GM23338 (cell line): ENCODE data around the gene STRN3. TPM values are rescaled to one million over a fixed set of nuclear protein-coding genes. Genes with fewer than 3 reads are reported as not detected.

ENCODE experiments used
- ATAC-seq: fragments of 200-7000 bp; cut with Tn5 transposase; 3 replicates; pipeline ENCODE4 v1.9.1; 2020
- DNase-seq: peaks from one replicate; pipeline ENCODE4 v3.0.0-alpha.2; 2015; ENCODE audit warnings: low spot score
- H2AFZ ChIP-seq: fragments of 200-600 bp; sonication (generic); 2 replicates; pipeline ENCODE4 v1.8.0; 2016; ENCODE audit warnings: antibody characterized with exemption, mild to moderate bottlenecking, moderate library complexity
- H3F3A ChIP-seq: fragments of 200-600 bp; sonication (generic); replicated peaks from 2 replicates; pipeline ENCODE4 v1.8.0; 2017; ENCODE audit warnings: antibody characterized with exemption, mixed run types, low read depth
- H3K27ac ChIP-seq: fragments of 200-600 bp; sonication (generic); 2 replicates; pipeline ENCODE4 v1.6.1; 2016; ENCODE audit warnings: low read depth
- H3K27me3 ChIP-seq: fragments of 200-600 bp; sonication (generic); 2 replicates; pipeline ENCODE4 v1.8.0; 2016; ENCODE audit warnings: mild to moderate bottlenecking, mixed run types, moderate library complexity; ENCODE audit not compliant: insufficient read depth
- H3K36me3 ChIP-seq: fragments of 200-600 bp; sonication (generic); 2 replicates; pipeline ENCODE4 v1.8.0; 2016; ENCODE audit warnings: mild to moderate bottlenecking; ENCODE audit not compliant: insufficient read depth
- H3K4me1 ChIP-seq: fragments of 200-600 bp; sonication (generic); 2 replicates; pipeline ENCODE4 v1.8.0; 2016; ENCODE audit warnings: mild to moderate bottlenecking, moderate library complexity; ENCODE audit not compliant: insufficient read depth
- H3K4me2 ChIP-seq: fragments of 200-600 bp; sonication (generic); 2 replicates; pipeline ENCODE4 v1.7.1; 2017; ENCODE audit warnings: mixed run types
- H3K4me3 ChIP-seq: fragments of 200-600 bp; sonication (generic); 2 replicates; pipeline ENCODE4 v1.6.1; 2016; ENCODE audit warnings: mixed run types
- H3K79me2 ChIP-seq: fragments of 200-600 bp; sonication (generic); replicated peaks from 2 replicates; pipeline ENCODE4 v1.8.0; 2017; ENCODE audit warnings: mild to moderate bottlenecking; ENCODE audit not compliant: insufficient read depth
- H3K9me2 ChIP-seq: fragments of 200-600 bp; sonication (generic); 2 replicates; pipeline ENCODE4 v1.8.0; 2017; ENCODE audit not compliant: insufficient read depth
- H4K20me1 ChIP-seq: fragments of 200-600 bp; sonication (generic); replicated peaks from 2 replicates; pipeline ENCODE4 v1.8.0; 2017; ENCODE audit warnings: mild to moderate bottlenecking; ENCODE audit not compliant: insufficient read depth
- H3K27ac Mint-ChIP-seq: 2 replicates; pipeline ENCODE4 v1.8.0; 2020; ENCODE audit warnings: inconsistent platforms, mild to moderate bottlenecking, moderate library complexity, mixed read lengths
- H3K27me3 Mint-ChIP-seq: 3 replicates; pipeline ENCODE4 v1.8.0; 2022; ENCODE audit warnings: low read depth, mild to moderate bottlenecking, moderate library complexity, mixed read lengths, inconsistent platforms; ENCODE audit not compliant: insufficient read depth, poor library complexity
- H3K36me3 Mint-ChIP-seq: 3 replicates; pipeline ENCODE4 v1.8.0; 2021; ENCODE audit warnings: low read depth, mild to moderate bottlenecking, inconsistent platforms, moderate library complexity, mixed read lengths
- H3K4me1 Mint-ChIP-seq: 3 replicates; pipeline ENCODE4 v1.8.0; 2020; ENCODE audit warnings: mild to moderate bottlenecking, inconsistent platforms, mixed read lengths
- H3K4me3 Mint-ChIP-seq: 3 replicates; pipeline ENCODE4 v1.8.0; 2021; ENCODE audit warnings: moderate library complexity, mild to moderate bottlenecking, inconsistent platforms, mixed read lengths
- H3K9me3 Mint-ChIP-seq: 3 replicates; pipeline ENCODE4 v1.8.0; 2020; ENCODE audit warnings: moderate library complexity, mild to moderate bottlenecking, inconsistent platforms, mixed read lengths
- ETS1 ChIP-seq: IDR thresholded peaks from 2 replicates; pipeline ENCODE4 v1.6.1; 2016; ENCODE audit warnings: antibody characterized with exemption
- EZH2 ChIP-seq: fragments of 200-600 bp; sonication (generic); IDR thresholded peaks from one replicate; pipeline ENCODE4 v1.8.0; 2017; ENCODE audit warnings: antibody characterized with exemption, mild to moderate bottlenecking, low read depth; ENCODE audit not compliant: unreplicated experiment
- EZH2phosphoT487 ChIP-seq: fragments of 200-600 bp; sonication (generic); IDR thresholded peaks from one replicate; pipeline ENCODE4 v1.8.1; 2018; ENCODE audit warnings: antibody characterized with exemption; ENCODE audit not compliant: unreplicated experiment
- JUNB ChIP-seq: IDR thresholded peaks from one replicate; pipeline ENCODE4 v1.6.1; 2016; ENCODE audit warnings: antibody characterized with exemption; ENCODE audit not compliant: unreplicated experiment
- NANOG ChIP-seq: IDR thresholded peaks from 2 replicates; pipeline ENCODE4 v1.6.1; 2016; ENCODE audit warnings: antibody characterized with exemption, borderline replicate concordance
- POLR2AphosphoS5 ChIP-seq: IDR thresholded peaks from 2 replicates; pipeline ENCODE4 v1.6.1; 2016; ENCODE audit warnings: antibody characterized with exemption, low read depth
- REST ChIP-seq: IDR thresholded peaks from one replicate; pipeline ENCODE4 v1.6.1; 2018; ENCODE audit warnings: antibody characterized with exemption; ENCODE audit not compliant: unreplicated experiment
- ZNF114 ChIP-seq: fragments of 250-450 bp; sonication (Bioruptor Pico); IDR thresholded peaks from 2 replicates; pipeline ENCODE4 v1.5.0; 2020; ENCODE audit warnings: mild to moderate bottlenecking, moderate library complexity
- ZNF331 ChIP-seq: fragments of 250-450 bp; sonication (Bioruptor Pico); IDR thresholded peaks from 2 replicates; pipeline ENCODE4 v1.5.0; 2020; ENCODE audit warnings: low read depth, mild to moderate bottlenecking, moderate library complexity
- polyA plus RNA-seq: library from polyadenylated mRNA; unstranded; fragments of >200 nt; fragmentation: Nextera tagmentation; extraction: Ambion mirVana; gene quantifications from 2 replicates; pipeline ENCODE4 v1.2.1, GENCODE V29; 2016
- total RNA-seq: library from RNA; depleted of rRNA; stranded (reverse); fragments of >200 nt; shearing (Covaris generic); gene quantifications from 2 replicates; pipeline ENCODE4 v1.2.3, GENCODE V29; 2014
- TF ChIP-seq, protein P1 (sequence below), 2 experiments: fragments of 200-600 bp in 1 of 2; sonication (generic) in 1 of 2; conservative IDR thresholded peaks; 2 replicates each; pipeline versions ENCODE4 v1.5.1 to v1.6.1; 2016 to 2017; ENCODE audit warnings: antibody characterized with exemption in 2 of 2, low read depth in 2 of 2, mild to moderate bottlenecking in 2 of 2, moderate library complexity in 1 of 2
- TF ChIP-seq, protein P2 (sequence below): fragments of 250-450 bp; sonication (Bioruptor Pico); IDR thresholded peaks from 2 replicates; pipeline ENCODE4 v1.5.0; 2020; ENCODE audit warnings: mild to moderate bottlenecking, moderate library complexity

Gene STRN3
- total and polyA plus RNA-seq, 2 experiments from 2014 or later, result 35.0 to 40.6 TPM

- peaks cover 4% of the 10 kb centered on the region; the same call in 1 of the 3 replicates for H3K36me3 Mint-ChIP-seq
These were observed 141.3 kb downstream of the STRN3 start for GRCh38 chr14:30884901-30885300.

More at GRCh38 chr14:30884901-30885300, 141.3 kb downstream of the STRN3 start:
- Histone ChIP-seq H3K9me2 (no peaks in the 10 kb centered on the region), H3K27ac (no peak overlapping the region), H3K79me2 (no peaks in the 10 kb centered on the region), H3K36me3 (no peaks in the 10 kb centered on the region; the same call in 1 of the 2 replicates), H3K4me1 (no peaks in the 10 kb centered on the region), H2AFZ (no peak overlapping the region), H3K4me3 (no peak overlapping the region), H3K27me3 (no peaks in the 10 kb centered on the region), H4K20me1 (no peaks in the 10 kb centered on the region), H3F3A (no peaks in the 10 kb centered on the region), H3K4me2 (no peak overlapping the region)
- no peaks in the 10 kb centered on the region for H3K4me1 Mint-ChIP-seq
- H3K4me3 Mint-ChIP-seq, result no peak overlapping the region
- peaks cover 4% of the 10 kb centered on the region for H3K27me3 Mint-ChIP-seq
- no peak overlapping the region for H3K27ac Mint-ChIP-seq
- ATAC-seq, result no peak
- no peaks in the 10 kb centered on the region for H3K9me3 Mint-ChIP-seq
- DNase-seq, result no peak
- no peak for TF ChIP-seq ETS1
- TF ChIP-seq, protein P1, sequence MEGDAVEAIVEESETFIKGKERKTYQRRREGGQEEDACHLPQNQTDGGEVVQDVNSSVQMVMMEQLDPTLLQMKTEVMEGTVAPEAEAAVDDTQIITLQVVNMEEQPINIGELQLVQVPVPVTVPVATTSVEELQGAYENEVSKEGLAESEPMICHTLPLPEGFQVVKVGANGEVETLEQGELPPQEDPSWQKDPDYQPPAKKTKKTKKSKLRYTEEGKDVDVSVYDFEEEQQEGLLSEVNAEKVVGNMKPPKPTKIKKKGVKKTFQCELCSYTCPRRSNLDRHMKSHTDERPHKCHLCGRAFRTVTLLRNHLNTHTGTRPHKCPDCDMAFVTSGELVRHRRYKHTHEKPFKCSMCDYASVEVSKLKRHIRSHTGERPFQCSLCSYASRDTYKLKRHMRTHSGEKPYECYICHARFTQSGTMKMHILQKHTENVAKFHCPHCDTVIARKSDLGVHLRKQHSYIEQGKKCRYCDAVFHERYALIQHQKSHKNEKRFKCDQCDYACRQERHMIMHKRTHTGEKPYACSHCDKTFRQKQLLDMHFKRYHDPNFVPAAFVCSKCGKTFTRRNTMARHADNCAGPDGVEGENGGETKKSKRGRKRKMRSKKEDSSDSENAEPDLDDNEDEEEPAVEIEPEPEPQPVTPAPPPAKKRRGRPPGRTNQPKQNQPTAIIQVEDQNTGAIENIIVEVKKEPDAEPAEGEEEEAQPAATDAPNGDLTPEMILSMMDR (conservative IDR thresholded peaks at IDR 0.05; ENCODE audit: low read depth in 2 of 2), result no peak
- TF ChIP-seq, protein P2, sequence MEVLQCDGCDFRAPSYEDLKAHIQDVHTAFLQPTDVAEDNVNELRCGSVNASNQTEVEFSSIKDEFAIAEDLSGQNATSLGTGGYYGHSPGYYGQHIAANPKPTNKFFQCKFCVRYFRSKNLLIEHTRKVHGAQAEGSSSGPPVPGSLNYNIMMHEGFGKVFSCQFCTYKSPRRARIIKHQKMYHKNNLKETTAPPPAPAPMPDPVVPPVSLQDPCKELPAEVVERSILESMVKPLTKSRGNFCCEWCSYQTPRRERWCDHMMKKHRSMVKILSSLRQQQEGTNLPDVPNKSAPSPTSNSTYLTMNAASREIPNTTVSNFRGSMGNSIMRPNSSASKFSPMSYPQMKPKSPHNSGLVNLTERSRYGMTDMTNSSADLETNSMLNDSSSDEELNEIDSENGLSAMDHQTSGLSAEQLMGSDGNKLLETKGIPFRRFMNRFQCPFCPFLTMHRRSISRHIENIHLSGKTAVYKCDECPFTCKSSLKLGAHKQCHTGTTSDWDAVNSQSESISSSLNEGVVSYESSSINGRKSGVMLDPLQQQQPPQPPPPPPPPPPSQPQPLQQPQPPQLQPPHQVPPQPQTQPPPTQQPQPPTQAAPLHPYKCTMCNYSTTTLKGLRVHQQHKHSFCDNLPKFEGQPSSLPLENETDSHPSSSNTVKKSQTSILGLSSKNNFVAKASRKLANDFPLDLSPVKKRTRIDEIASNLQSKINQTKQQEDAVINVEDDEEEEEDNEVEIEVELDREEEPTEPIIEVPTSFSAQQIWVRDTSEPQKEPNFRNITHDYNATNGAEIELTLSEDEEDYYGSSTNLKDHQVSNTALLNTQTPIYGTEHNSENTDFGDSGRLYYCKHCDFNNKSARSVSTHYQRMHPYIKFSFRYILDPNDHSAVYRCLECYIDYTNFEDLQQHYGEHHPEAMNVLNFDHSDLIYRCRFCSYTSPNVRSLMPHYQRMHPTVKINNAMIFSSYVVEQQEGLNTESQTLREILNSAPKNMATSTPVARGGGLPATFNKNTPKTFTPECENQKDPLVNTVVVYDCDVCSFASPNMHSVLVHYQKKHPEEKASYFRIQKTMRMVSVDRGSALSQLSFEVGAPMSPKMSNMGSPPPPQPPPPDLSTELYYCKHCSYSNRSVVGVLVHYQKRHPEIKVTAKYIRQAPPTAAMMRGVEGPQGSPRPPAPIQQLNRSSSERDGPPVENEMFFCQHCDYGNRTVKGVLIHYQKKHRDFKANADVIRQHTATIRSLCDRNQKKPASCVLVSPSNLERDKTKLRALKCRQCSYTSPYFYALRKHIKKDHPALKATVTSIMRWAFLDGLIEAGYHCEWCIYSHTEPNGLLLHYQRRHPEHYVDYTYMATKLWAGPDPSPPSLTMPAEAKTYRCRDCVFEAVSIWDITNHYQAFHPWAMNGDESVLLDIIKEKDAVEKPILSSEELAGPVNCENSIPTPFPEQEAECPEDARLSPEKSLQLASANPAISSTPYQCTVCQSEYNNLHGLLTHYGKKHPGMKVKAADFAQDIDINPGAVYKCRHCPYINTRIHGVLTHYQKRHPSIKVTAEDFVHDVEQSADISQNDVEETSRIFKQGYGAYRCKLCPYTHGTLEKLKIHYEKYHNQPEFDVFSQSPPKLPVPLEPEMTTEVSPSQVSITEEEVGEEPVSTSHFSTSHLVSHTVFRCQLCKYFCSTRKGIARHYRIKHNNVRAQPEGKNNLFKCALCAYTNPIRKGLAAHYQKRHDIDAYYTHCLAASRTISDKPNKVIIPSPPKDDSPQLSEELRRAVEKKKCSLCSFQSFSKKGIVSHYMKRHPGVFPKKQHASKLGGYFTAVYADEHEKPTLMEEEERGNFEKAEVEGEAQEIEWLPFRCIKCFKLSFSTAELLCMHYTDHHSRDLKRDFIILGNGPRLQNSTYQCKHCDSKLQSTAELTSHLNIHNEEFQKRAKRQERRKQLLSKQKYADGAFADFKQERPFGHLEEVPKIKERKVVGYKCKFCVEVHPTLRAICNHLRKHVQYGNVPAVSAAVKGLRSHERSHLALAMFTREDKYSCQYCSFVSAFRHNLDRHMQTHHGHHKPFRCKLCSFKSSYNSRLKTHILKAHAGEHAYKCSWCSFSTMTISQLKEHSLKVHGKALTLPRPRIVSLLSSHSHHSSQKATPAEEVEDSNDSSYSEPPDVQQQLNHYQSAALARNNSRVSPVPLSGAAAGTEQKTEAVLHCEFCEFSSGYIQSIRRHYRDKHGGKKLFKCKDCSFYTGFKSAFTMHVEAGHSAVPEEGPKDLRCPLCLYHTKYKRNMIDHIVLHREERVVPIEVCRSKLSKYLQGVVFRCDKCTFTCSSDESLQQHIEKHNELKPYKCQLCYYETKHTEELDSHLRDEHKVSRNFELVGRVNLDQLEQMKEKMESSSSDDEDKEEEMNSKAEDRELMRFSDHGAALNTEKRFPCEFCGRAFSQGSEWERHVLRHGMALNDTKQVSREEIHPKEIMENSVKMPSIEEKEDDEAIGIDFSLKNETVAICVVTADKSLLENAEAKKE, result no peak
- no peak for TF ChIP-seq ZNF114 (CRISPR knock-in tag)
- TF ChIP-seq JUNB, result no peak
- TF ChIP-seq EZH2phosphoT487, result no peak
- no peak for TF ChIP-seq POLR2AphosphoS5
- no peak for TF ChIP-seq ZNF331 (CRISPR knock-in tag)
- TF ChIP-seq EZH2, result no peak
- TF ChIP-seq NANOG, result no peak
- no peak for TF ChIP-seq REST
